Heart left ventricle (tissue), 16 donors: ENCODE results near the gene LRRC1. TPM values are rescaled to one million over a fixed set of nuclear protein-coding genes. Genes with fewer than 3 reads are reported as not detected.
"Not testable (repeated sequence)": the region's sequence is repeated elsewhere in the genome, so short reads cannot be mapped to it uniquely, and the experiment has no call there.

ENCODE experiments used
- ATAC-seq, 4 donors: fragments of 200-7000 bp; cut with Tn5 transposase; one replicate each; pipeline ENCODE4 v1.9.1; 2020 to 2022; ENCODE audit warnings: moderate library complexity in 4 of 4, mild to moderate bottlenecking in 3 of 4, moderate number of reproducible peaks in 1 of 4
- DNase-seq, 5 donors: peaks; one replicate each; pipeline ENCODE4 v3.0.0-alpha.2; 2020
- H3K27ac ChIP-seq, 12 donors: fragments of 200-600 bp; sonication (generic) in 4 of 12; one replicate each; pipeline versions ENCODE4 v1.5.0 to v1.8.0; 2016 to 2022; ENCODE audit warnings: mild to moderate bottlenecking in 2 of 12
- H3K27me3 ChIP-seq, 9 donors: fragments of 200-600 bp; sonication (generic) in 2 of 9; one replicate each; pipeline versions ENCODE4 v1.5.1 to v1.8.0; 2016 to 2022; ENCODE audit warnings: mild to moderate bottlenecking in 3 of 9
- H3K36me3 ChIP-seq, 9 donors: fragments of 200-600 bp; sonication (generic) in 2 of 9; one replicate each; pipeline versions ENCODE4 v1.5.0 to v1.8.0; 2018 to 2022; ENCODE audit warnings: mild to moderate bottlenecking in 2 of 9
- H3K4me1 ChIP-seq, 12 donors: fragments of 200-600 bp; sonication (generic) in 4 of 12; one replicate each; pipeline versions ENCODE4 v1.5.0 to v1.8.0; 2016 to 2022; ENCODE audit warnings: mild to moderate bottlenecking in 3 of 12
- H3K4me3 ChIP-seq, 12 donors: fragments of 200-600 bp; sonication (generic) in 4 of 12; one replicate each; pipeline versions ENCODE4 v1.5.0 to v1.8.0; 2017 to 2022; ENCODE audit warnings: mild to moderate bottlenecking in 9 of 12, moderate library complexity in 4 of 12
- H3K9me3 ChIP-seq, 12 donors: fragments of 200-600 bp; sonication (generic) in 4 of 12; one replicate each; pipeline versions ENCODE4 v1.5.0 to v1.8.0; 2016 to 2022; ENCODE audit warnings: mild to moderate bottlenecking in 1 of 12
- POLR2A ChIP-seq, 2 donors: fragments of 450-650 bp; IDR thresholded peaks; one replicate each; pipeline ENCODE4 v1.6.1; 2017; ENCODE audit warnings: antibody characterized with exemption in 2 of 2, mild to moderate bottlenecking in 2 of 2, moderate library complexity in 2 of 2
- WGBS, 4 donors: extraction: QIAGEN DNeasy Blood & Tissue Kit in 2 of 4; methylation state at CpG; one replicate each; pipeline versions ENCODE4 v1.1.5 to v1.1.7; 2013 to 2018; 5-methylcytosine and 5-hydroxymethylcytosine counted together
- intact Hi-C, 10 donors: fragments of 100-400 bp; cut with DNase I; formaldehyde crosslinking; loops; one replicate each; pipeline versions ENCODE4 v1.11.1 to v1.14.2; 2022
- polyA plus RNA-seq, 2 donors: library from polyadenylated mRNA; stranded (reverse); fragments of 200-250 nt; gene quantifications; one replicate each; pipeline ENCODE4 v1.2.3, GENCODE V29; 2013
- total RNA-seq, 9 donors: library from RNA; depleted of rRNA in 2 of 9; stranded (reverse); fragments of >200 nt in 2 of 9; fragmentation: NEBNext Ultra II Directional in 3 of 9; extraction: Animal tissue kit (Norgen Biotek cat#: 25700) in 3 of 9; gene quantifications; one replicate each; pipeline versions ENCODE4 v1.1.0 to v1.2.4, GENCODE V29; 2016 to 2023
- TF ChIP-seq, protein P1 (sequence below), 12 donors: fragments of 200-600 bp; sonication (generic) in 4 of 12; IDR thresholded peaks; one replicate each; pipeline versions ENCODE4 v1.5.0 to v1.8.0; 2018 to 2022; ENCODE audit warnings: antibody characterized with exemption in 12 of 12, mild to moderate bottlenecking in 5 of 12
- donor health status: ischemic (EF 13 %, LVEDD 7.1; RV severe dilation, severe dysfunction).
- donor health status: healthy with polysubstance abuse.
- donor health status: DM: no; HTN: yes; CAD: no.
- donor health status: DM: no; HTN: no; CAD: no.
- donor health status: ischemic (EF 25% LVEDD 6.9; RV normal size, moderate dysfunction).
- donor health status: ischemic (EF 25% LVEDD 5.7; RV mildly dilated, moderate dysfunction).
- donor health status: healthy.
- donor health status: DM: yes; HTN: yes; CAD: no.
- donor health status: ischemic (EF 35%, LVEDD 5.7; RV mildly dilated, moderate dysfunction).
- donor health status: nonischemic (EF 11% LVEDD 7.7; RV severe dilation, severe dysfunction).
- donor health status: DM: yes; HTN: yes; CAD: no.
- donor health status: PGD.
- donor health status: ischemic (EF 29% LVEDD 5.4; RV normal size, mild dysfunction).
- donor health status: nonischemic (EF 23%, LVEDD 6.1; RV moderate dilation, normal function).

The LRRC1 gene
- total and polyA plus RNA-seq, 11 donors, result 1.2 to 11.2 (median 3.3) TPM

GRCh38 chr6:53805016-53805415 lies 10.2 kb downstream of the LRRC1 start:
- ATAC-seq, result peak in 3 of 4 donors; percentile 44 to 64 (median 49)
- H3K27me3 ChIP-seq, result no peaks in the 10 kb centered on the region
- DNase-seq, result no peak
- TF ChIP-seq, protein P1, sequence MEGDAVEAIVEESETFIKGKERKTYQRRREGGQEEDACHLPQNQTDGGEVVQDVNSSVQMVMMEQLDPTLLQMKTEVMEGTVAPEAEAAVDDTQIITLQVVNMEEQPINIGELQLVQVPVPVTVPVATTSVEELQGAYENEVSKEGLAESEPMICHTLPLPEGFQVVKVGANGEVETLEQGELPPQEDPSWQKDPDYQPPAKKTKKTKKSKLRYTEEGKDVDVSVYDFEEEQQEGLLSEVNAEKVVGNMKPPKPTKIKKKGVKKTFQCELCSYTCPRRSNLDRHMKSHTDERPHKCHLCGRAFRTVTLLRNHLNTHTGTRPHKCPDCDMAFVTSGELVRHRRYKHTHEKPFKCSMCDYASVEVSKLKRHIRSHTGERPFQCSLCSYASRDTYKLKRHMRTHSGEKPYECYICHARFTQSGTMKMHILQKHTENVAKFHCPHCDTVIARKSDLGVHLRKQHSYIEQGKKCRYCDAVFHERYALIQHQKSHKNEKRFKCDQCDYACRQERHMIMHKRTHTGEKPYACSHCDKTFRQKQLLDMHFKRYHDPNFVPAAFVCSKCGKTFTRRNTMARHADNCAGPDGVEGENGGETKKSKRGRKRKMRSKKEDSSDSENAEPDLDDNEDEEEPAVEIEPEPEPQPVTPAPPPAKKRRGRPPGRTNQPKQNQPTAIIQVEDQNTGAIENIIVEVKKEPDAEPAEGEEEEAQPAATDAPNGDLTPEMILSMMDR (IDR thresholded peaks at IDR 0.05), result no peak
- TF ChIP-seq POLR2A (IDR thresholded peaks at IDR 0.05), result no peak
- 34 to 68% (median 61%) methylated on average over 7 of the region's 7 CpGs for WGBS, 4 donors
- peak overlapping the region in 3 of 12 donors; percentile 12 to 45 (median 35) for H3K27ac ChIP-seq
- H3K9me3 ChIP-seq, result no peaks in the 10 kb centered on the region
- intact Hi-C loops, result no loop called here
- no peaks in the 10 kb centered on the region for H3K36me3 ChIP-seq
- peaks cover 0 to 31% (median 2%) of the 10 kb centered on the region in 12 donors for H3K4me1 ChIP-seq
- H3K4me3 ChIP-seq, result no peak overlapping the region

DNA sequence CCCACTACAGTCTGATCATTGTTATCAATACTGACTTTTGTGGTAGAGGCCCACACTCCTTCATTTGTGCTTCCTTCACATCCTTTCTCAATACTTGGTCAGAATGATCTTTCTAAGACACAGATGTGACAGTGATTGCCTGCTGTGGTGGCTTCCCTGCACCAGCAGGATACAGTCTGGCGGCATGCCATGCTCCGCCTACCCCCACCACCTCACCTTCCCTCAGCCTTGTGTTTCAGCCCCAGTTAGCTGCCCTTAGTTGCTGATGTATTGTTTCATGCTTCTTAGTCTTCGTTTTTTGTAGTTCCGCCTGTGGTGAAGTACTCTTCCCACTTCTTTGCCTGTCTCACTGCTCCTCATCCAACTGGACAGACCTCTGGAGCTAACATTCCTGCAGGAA lies 10.9 kb downstream of the LRRC1 start:
- intact Hi-C loops, result no loop called here
- WGBS, 4 donors, result 73 to 80% (median 77%) methylated on average over 4 of the region's 4 CpGs
- TF ChIP-seq, protein P1 (IDR thresholded peaks at IDR 0.05), result no peak
- no peak for TF ChIP-seq POLR2A (IDR thresholded peaks at IDR 0.05)

DNA sequence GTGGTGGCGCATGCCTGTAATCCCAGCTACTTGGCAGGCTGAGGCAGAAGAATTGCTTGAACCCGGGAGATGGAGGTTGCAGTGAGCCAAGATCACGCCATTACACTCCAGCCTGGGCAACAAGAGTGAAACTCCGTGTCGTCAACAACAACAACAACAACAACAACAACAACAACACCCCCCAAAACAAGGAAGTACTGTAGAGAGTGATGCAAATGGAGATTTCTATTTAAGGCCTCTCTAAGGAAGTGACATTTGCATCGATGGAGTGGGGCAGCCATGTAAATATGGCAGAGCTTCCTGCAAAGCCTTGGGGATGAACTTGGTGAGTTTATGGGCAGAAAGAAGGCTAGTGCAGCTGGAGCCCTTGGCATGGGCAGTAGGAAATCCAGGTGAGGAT lies 12.8 kb downstream of the LRRC1 start:
- H3K4me3 ChIP-seq, H3K27me3 ChIP-seq, H3K27ac ChIP-seq, H3K36me3 ChIP-seq, ATAC-seq, DNase-seq, H3K9me3 ChIP-seq, intact Hi-C loops: not testable (repeated sequence)
- WGBS, 4 donors, result 92 to 99% (median 95%) methylated on average over 6 of the region's 6 CpGs
- H3K4me1 ChIP-seq, result peaks cover 0 to 42% (median 8%) of the 10 kb centered on the region in 12 donors

More for the DNA sequence above, 10.9 kb downstream of the LRRC1 start:
- ATAC-seq, result no peak
- no peak overlapping the region for H3K27ac ChIP-seq
- H3K27me3 ChIP-seq, result no peaks in the 10 kb centered on the region
- H3K36me3 ChIP-seq, result no peaks in the 10 kb centered on the region
- H3K9me3 ChIP-seq, result no peaks in the 10 kb centered on the region
- DNase-seq, result no peak
- no peak overlapping the region for H3K4me3 ChIP-seq
- peaks cover 0 to 33% (median 2%) of the 10 kb centered on the region in 12 donors for H3K4me1 ChIP-seq

GRCh38 chr6:53808302-53808881 lies 13.6 kb downstream of the LRRC1 start:
- Histone ChIP-seq H3K9me3 (no peaks in the 10 kb centered on the region), H3K36me3 (no peaks in the 10 kb centered on the region), H3K4me3 (no peak overlapping the region), H3K4me1 (peaks cover 0 to 42% (median 8%) of the 10 kb centered on the region in 12 donors), H3K27ac (no peak overlapping the region), H3K27me3 (no peaks in the 10 kb centered on the region)
- intact Hi-C loops, result no loop called here
- no peak for DNase-seq
- no peak for TF ChIP-seq POLR2A (IDR thresholded peaks at IDR 0.05)
- TF ChIP-seq, protein P1 (IDR thresholded peaks at IDR 0.05), result no peak
- peak; percentile 36 to 78 (median 56) for ATAC-seq

GRCh38 chr6:53809691-53810090 lies 14.9 kb downstream of the LRRC1 start:
- Histone ChIP-seq H3K9me3 (no peaks in the 10 kb centered on the region), H3K27ac (no peak overlapping the region), H3K36me3 (no peaks in the 10 kb centered on the region), H3K4me3 (no peak overlapping the region), H3K4me1 (peaks cover 0 to 32% (median 7%) of the 10 kb centered on the region in 12 donors), H3K27me3 (no peaks in the 10 kb centered on the region)
- intact Hi-C loops, result no loop called here
- no peak for DNase-seq
- WGBS, 4 donors, result 87 to 95% (median 91%) methylated on average over 3 of the region's 3 CpGs
- TF ChIP-seq POLR2A (IDR thresholded peaks at IDR 0.05), result no peak
- TF ChIP-seq, protein P1 (IDR thresholded peaks at IDR 0.05), result no peak
- no peak for ATAC-seq
